GM13976 (cell line): ENCODE measurements around the gene PBX3.

Experiments used
- DNase-seq: peaks from one replicate; pipeline ENCODE4 v3.0.0; 2012; ENCODE audit warnings: low spot score
- CTCF ChIP-seq: IDR thresholded peaks from 2 replicates; pipeline ENCODE4 v1.5.1; 2012; ENCODE audit warnings: borderline replicate concordance, mild to moderate bottlenecking; ENCODE audit not compliant: insufficient read depth; ENCODE audit errors: extremely low read depth, missing control alignments, control extremely low read depth
- in situ Hi-C: fragments of 300-500 bp; cut with MboI; formaldehyde crosslinking; loops from one replicate; pipeline ENCODE4 v1.12.0; 2022; ENCODE audit warnings: low sequenced_read_pairs, mixed read lengths, inconsistent platforms; ENCODE audit not compliant: unreplicated experiment

Gene PBX3

GRCh38 chr9:125850106-125850632, 103.0 kb downstream of the PBX3 start:
- no peak for DNase-seq
- in situ Hi-C loops = no loop called here
- TF ChIP-seq CTCF = no peak

- no peak for DNase-seq
- in situ Hi-C loops = no loop called here
- no peak for TF ChIP-seq CTCF
Observed at GRCh38 chr9:125850763-125851162, 103.6 kb downstream of the PBX3 start.

- in situ Hi-C loops = no loop called here
- no peak for DNase-seq
- TF ChIP-seq CTCF = no peak
Observed at GRCh38 chr9:125851979-125852378, 104.8 kb downstream of the PBX3 start.

- in situ Hi-C loops = no loop called here
- no peak for TF ChIP-seq CTCF
- DNase-seq = no peak
Observed at GRCh38 chr9:125852386-125852785, 105.2 kb downstream of the PBX3 start.

- in situ Hi-C loops = no loop called here
- TF ChIP-seq CTCF = no peak
- DNase-seq = no peak
Observed at GRCh38 chr9:125854553-125855275, 107.5 kb downstream of the PBX3 start.

- in situ Hi-C loops = no loop called here
- TF ChIP-seq CTCF = no peak
- no peak for DNase-seq
Observed at GRCh38 chr9:125856331-125856730, 109.2 kb downstream of the PBX3 start.
